PFSK-1 (cell line): Measurements from ENCODE around the gene EFNA5.

Experiments used
- FOXP2 ChIP-seq: optimal IDR thresholded peaks from 2 replicates; pipeline ENCODE3; 2011; ENCODE audit warnings: borderline replicate concordance, control low read depth, inconsistent platforms; ENCODE audit not compliant: insufficient read depth; ENCODE audit errors: extremely low read length, extremely low read depth
- POLR2AphosphoS5 ChIP-seq: IDR thresholded peaks from 2 replicates; pipeline ENCODE4 v1.6.1; 2012; ENCODE audit warnings: low read depth, mild to moderate bottlenecking, control low read depth, low read length, moderate library complexity
- REST ChIP-seq, 2 experiments: IDR thresholded peaks; 2 replicates each; pipeline versions ENCODE4 v1.6.1 to v1.8.0; 2011 to 2012; ENCODE audit warnings: low read depth in 2 of 2, low read length in 2 of 2, control low read depth in 1 of 2, inconsistent platforms in 1 of 2, mild to moderate bottlenecking in 1 of 2, moderate library complexity in 1 of 2; ENCODE audit not compliant: insufficient read depth in 1 of 2
- SIN3A ChIP-seq: IDR thresholded peaks from 2 replicates; pipeline ENCODE4 v1.6.1; 2012; ENCODE audit warnings: mild to moderate bottlenecking, low read length, moderate library complexity, borderline replicate concordance; ENCODE audit not compliant: insufficient read depth
- TAF1 ChIP-seq: IDR thresholded peaks from 2 replicates; pipeline ENCODE4 v1.6.1; 2012; ENCODE audit warnings: low read length, control low read depth, borderline replicate concordance; ENCODE audit not compliant: insufficient read depth

DNA sequence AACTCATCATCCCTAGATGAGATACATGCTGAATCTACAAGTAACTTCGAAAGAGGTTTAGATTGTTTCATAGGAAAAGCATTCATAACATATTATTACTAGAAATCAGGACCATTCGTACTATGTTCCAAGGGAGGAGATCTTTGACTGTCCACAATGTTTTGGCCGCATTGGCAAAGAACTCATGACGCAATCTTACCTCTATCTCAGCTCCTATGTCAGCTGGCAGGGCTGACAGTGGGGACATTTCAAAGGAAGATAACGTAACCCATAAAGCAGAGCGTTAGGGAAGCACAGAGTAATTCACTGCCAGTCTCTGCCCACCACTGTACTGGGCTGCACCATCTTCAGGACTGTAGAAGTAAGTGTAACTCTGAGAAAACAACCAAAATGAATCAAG is 69.7 kb downstream of the EFNA5 start:
- TF ChIP-seq POLR2AphosphoS5, result no peak
- TF ChIP-seq TAF1, result no peak
- TF ChIP-seq SIN3A, result no peak
- no peak for TF ChIP-seq REST (IDR thresholded peaks at IDR 0.05; ENCODE audit: insufficient read depth in 1 of 2, low read depth in 2 of 2, low read length in 2 of 2)
- TF ChIP-seq FOXP2, result no peak
